WTC11 (cell line): ENCODE data around the gene ADAM19. TPM values are rescaled to one million over a fixed set of nuclear protein-coding genes. Genes with fewer than 3 reads are reported as not detected.

Source experiments
- ATAC-seq: fragments of 200-7000 bp; cut with Tn5 transposase; 2 replicates; pipeline ENCODE4 v1.10.0; 2021; ENCODE audit warnings: mild to moderate bottlenecking, moderate library complexity
- CTCF ChIA-PET: fragments of 300-600 bp; sonication (Branson Sonifier 250); formaldehyde crosslinking; loops from one replicate; lab custom pipeline; 2021; ENCODE audit warnings: antibody characterized with exemption; lab: Charles Lee
- POLR2A ChIA-PET: fragments of 350-600 bp; sonication (Branson Sonifier 250); formaldehyde crosslinking; loops from one replicate; lab custom pipeline; 2021; ENCODE audit warnings: antibody characterized with exemption; lab: Charles Lee
- DNase-seq: peaks from one replicate; pipeline ENCODE4 v3.0.0; 2021; ENCODE audit warnings: low spot score
- H3K27ac Mint-ChIP-seq: 2 replicates; pipeline ENCODE4 v1.8.0; 2021; ENCODE audit warnings: mixed read lengths
- H3K27me3 Mint-ChIP-seq: 2 replicates; pipeline ENCODE4 v1.8.0; 2021; ENCODE audit warnings: low read depth, mild to moderate bottlenecking, moderate library complexity, mixed read lengths
- H3K36me3 Mint-ChIP-seq: 2 replicates; pipeline ENCODE4 v1.8.0; 2021; ENCODE audit warnings: mixed read lengths
- H3K4me1 Mint-ChIP-seq: 2 replicates; pipeline ENCODE4 v1.8.0; 2022; ENCODE audit warnings: mixed read lengths
- H3K4me3 Mint-ChIP-seq: 2 replicates; pipeline ENCODE4 v1.8.0; 2021; ENCODE audit warnings: mild to moderate bottlenecking, moderate library complexity, mixed read lengths
- H3K9me3 Mint-ChIP-seq: 2 replicates; pipeline ENCODE4 v1.8.0; 2021; ENCODE audit warnings: mixed read lengths
- CREM ChIP-seq: sonication (generic); formaldehyde crosslinking; IDR thresholded peaks from 2 replicates; pipeline ENCODE4 v1.8.1; 2022; ENCODE audit warnings: mild to moderate bottlenecking, missing genetic modification reagents, moderate library complexity
- FOXP4 ChIP-seq: sonication (generic); formaldehyde crosslinking; IDR thresholded peaks from 2 replicates; pipeline ENCODE4 v1.8.0; 2022; ENCODE audit warnings: mild to moderate bottlenecking, missing genetic modification reagents
- MLX ChIP-seq: sonication (generic); formaldehyde crosslinking; IDR thresholded peaks from 2 replicates; pipeline ENCODE4 v1.8.1; 2023; ENCODE audit warnings: mild to moderate bottlenecking, missing genetic modification reagents, moderate library complexity
- MXD4 ChIP-seq: fragments of 250-450 bp; sonication (Bioruptor Pico); IDR thresholded peaks from 2 replicates; pipeline ENCODE4 v1.8.0; 2021; ENCODE audit warnings: mild to moderate bottlenecking, moderate library complexity, borderline replicate concordance
- OVOL2 ChIP-seq: fragments of 250-450 bp; sonication (Bioruptor Pico); IDR thresholded peaks from 2 replicates; pipeline ENCODE4 v1.9.0; 2021; ENCODE audit warnings: mild to moderate bottlenecking, borderline replicate concordance
- SMAD4 ChIP-seq: sonication (generic); formaldehyde crosslinking; IDR thresholded peaks from 2 replicates; pipeline ENCODE4 v1.8.0; 2022; ENCODE audit warnings: mild to moderate bottlenecking, missing genetic modification reagents
- total RNA-seq: library from RNA; stranded (reverse); gene quantifications from 3 replicates; pipeline ENCODE4 v1.2.3, GENCODE V29; 2021
- TF ChIP-seq, protein P1 (sequence below): sonication (generic); formaldehyde crosslinking; IDR thresholded peaks from 2 replicates; pipeline ENCODE4 v1.8.0; 2023; ENCODE audit warnings: missing genetic modification reagents, mild to moderate bottlenecking, borderline replicate concordance
- TF ChIP-seq, protein P2 (sequence below): sonication (generic); formaldehyde crosslinking; IDR thresholded peaks from 2 replicates; pipeline ENCODE4 v1.8.1; 2023; ENCODE audit warnings: mild to moderate bottlenecking, missing genetic modification reagents
- TF ChIP-seq, protein P3 (sequence below): fragments of 250-450 bp; sonication (Bioruptor Pico); IDR thresholded peaks from 2 replicates; pipeline ENCODE4 v1.9.0; 2021; ENCODE audit warnings: mild to moderate bottlenecking
- TF ChIP-seq, protein P4 (sequence below): sonication (generic); formaldehyde crosslinking; IDR thresholded peaks from 2 replicates; pipeline ENCODE4 v1.8.1; 2023; ENCODE audit warnings: mild to moderate bottlenecking, missing genetic modification reagents, moderate library complexity
- TF ChIP-seq, protein P5 (sequence below): sonication (generic); formaldehyde crosslinking; IDR thresholded peaks from 2 replicates; pipeline ENCODE4 v1.8.1; 2022; ENCODE audit warnings: mild to moderate bottlenecking, moderate library complexity, missing genetic modification reagents
- TF ChIP-seq, protein P6 (sequence below): sonication (generic); formaldehyde crosslinking; IDR thresholded peaks from 2 replicates; pipeline ENCODE4 v1.8.1; 2022; ENCODE audit warnings: mild to moderate bottlenecking, missing genetic modification reagents, moderate library complexity, borderline replicate concordance

ADAM19 gene
- total RNA-seq, 1 experiment from 2014 or later = 28.6 TPM

DNA sequence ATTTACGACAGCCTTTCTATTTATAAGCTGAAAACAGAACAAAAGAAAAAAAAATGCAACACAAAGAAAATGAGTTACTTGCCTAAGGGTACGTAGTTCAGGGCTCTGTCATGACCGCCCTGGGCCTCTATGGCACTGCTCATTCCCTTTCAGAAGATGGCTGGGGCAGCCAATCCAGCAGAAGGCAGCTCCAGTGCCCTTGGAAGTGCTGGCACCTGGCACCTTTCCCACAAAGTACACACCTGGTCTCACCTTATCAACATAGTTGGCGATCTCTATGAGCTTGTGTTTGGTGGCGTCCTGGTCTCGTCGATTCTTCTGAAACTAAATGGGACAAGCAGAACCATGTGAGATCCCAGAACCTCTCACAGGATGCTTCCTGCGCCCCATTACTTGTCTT, 62.4 kb downstream of the ADAM19 start:
- H3K27ac Mint-ChIP-seq = no peak overlapping the region
- no peak overlapping the region for H3K4me3 Mint-ChIP-seq
- H3K36me3 Mint-ChIP-seq = peaks cover 19% of the 10 kb centered on the region
- ATAC-seq (no peak), DNase-seq (no peak)
- peaks cover 9% of the 10 kb centered on the region; the same call in 1 of the 2 replicates for H3K9me3 Mint-ChIP-seq
- H3K4me1 Mint-ChIP-seq = no peaks in the 10 kb centered on the region
- ChIA-PET POLR2A (no interaction called here), CTCF (interaction anchor here (0.5 kb wide), 1 partner anchor 301 kb away, joined by 3 read pairs; no protein-coding TSS in a partner anchor)
- H3K27me3 Mint-ChIP-seq = no peaks in the 10 kb centered on the region
- TF ChIP-seq MXD4 (CRISPR knock-in tag) (no peak), FOXP4 (CRISPR knock-in tag) (no peak), SMAD4 (CRISPR knock-in tag) (no peak), CREM (CRISPR knock-in tag) (no peak), MLX (CRISPR knock-in tag) (no peak), OVOL2 (CRISPR knock-in tag) (no peak)
- TF ChIP-seq, protein P1, sequence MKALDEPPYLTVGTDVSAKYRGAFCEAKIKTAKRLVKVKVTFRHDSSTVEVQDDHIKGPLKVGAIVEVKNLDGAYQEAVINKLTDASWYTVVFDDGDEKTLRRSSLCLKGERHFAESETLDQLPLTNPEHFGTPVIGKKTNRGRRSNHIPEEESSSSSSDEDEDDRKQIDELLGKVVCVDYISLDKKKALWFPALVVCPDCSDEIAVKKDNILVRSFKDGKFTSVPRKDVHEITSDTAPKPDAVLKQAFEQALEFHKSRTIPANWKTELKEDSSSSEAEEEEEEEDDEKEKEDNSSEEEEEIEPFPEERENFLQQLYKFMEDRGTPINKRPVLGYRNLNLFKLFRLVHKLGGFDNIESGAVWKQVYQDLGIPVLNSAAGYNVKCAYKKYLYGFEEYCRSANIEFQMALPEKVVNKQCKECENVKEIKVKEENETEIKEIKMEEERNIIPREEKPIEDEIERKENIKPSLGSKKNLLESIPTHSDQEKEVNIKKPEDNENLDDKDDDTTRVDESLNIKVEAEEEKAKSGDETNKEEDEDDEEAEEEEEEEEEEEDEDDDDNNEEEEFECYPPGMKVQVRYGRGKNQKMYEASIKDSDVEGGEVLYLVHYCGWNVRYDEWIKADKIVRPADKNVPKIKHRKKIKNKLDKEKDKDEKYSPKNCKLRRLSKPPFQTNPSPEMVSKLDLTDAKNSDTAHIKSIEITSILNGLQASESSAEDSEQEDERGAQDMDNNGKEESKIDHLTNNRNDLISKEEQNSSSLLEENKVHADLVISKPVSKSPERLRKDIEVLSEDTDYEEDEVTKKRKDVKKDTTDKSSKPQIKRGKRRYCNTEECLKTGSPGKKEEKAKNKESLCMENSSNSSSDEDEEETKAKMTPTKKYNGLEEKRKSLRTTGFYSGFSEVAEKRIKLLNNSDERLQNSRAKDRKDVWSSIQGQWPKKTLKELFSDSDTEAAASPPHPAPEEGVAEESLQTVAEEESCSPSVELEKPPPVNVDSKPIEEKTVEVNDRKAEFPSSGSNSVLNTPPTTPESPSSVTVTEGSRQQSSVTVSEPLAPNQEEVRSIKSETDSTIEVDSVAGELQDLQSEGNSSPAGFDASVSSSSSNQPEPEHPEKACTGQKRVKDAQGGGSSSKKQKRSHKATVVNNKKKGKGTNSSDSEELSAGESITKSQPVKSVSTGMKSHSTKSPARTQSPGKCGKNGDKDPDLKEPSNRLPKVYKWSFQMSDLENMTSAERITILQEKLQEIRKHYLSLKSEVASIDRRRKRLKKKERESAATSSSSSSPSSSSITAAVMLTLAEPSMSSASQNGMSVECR (CRISPR knock-in tag) = no peak
- TF ChIP-seq, protein P2, sequence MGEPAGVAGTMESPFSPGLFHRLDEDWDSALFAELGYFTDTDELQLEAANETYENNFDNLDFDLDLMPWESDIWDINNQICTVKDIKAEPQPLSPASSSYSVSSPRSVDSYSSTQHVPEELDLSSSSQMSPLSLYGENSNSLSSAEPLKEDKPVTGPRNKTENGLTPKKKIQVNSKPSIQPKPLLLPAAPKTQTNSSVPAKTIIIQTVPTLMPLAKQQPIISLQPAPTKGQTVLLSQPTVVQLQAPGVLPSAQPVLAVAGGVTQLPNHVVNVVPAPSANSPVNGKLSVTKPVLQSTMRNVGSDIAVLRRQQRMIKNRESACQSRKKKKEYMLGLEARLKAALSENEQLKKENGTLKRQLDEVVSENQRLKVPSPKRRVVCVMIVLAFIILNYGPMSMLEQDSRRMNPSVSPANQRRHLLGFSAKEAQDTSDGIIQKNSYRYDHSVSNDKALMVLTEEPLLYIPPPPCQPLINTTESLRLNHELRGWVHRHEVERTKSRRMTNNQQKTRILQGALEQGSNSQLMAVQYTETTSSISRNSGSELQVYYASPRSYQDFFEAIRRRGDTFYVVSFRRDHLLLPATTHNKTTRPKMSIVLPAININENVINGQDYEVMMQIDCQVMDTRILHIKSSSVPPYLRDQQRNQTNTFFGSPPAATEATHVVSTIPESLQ (CRISPR knock-in tag) = no peak
- TF ChIP-seq, protein P3, sequence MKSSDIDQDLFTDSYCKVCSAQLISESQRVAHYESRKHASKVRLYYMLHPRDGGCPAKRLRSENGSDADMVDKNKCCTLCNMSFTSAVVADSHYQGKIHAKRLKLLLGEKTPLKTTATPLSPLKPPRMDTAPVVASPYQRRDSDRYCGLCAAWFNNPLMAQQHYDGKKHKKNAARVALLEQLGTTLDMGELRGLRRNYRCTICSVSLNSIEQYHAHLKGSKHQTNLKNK = no peak
- TF ChIP-seq, protein P4, sequence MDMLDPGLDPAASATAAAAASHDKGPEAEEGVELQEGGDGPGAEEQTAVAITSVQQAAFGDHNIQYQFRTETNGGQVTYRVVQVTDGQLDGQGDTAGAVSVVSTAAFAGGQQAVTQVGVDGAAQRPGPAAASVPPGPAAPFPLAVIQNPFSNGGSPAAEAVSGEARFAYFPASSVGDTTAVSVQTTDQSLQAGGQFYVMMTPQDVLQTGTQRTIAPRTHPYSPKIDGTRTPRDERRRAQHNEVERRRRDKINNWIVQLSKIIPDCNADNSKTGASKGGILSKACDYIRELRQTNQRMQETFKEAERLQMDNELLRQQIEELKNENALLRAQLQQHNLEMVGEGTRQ (CRISPR knock-in tag) = no peak
- TF ChIP-seq, protein P5, sequence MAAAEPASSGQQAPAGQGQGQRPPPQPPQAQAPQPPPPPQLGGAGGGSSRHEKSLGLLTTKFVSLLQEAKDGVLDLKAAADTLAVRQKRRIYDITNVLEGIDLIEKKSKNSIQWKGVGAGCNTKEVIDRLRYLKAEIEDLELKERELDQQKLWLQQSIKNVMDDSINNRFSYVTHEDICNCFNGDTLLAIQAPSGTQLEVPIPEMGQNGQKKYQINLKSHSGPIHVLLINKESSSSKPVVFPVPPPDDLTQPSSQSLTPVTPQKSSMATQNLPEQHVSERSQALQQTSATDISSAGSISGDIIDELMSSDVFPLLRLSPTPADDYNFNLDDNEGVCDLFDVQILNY (CRISPR knock-in tag) = no peak
- TF ChIP-seq, protein P6, sequence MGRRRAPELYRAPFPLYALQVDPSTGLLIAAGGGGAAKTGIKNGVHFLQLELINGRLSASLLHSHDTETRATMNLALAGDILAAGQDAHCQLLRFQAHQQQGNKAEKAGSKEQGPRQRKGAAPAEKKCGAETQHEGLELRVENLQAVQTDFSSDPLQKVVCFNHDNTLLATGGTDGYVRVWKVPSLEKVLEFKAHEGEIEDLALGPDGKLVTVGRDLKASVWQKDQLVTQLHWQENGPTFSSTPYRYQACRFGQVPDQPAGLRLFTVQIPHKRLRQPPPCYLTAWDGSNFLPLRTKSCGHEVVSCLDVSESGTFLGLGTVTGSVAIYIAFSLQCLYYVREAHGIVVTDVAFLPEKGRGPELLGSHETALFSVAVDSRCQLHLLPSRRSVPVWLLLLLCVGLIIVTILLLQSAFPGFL (CRISPR knock-in tag) = no peak
